OCI-LY3 (cell line): ENCODE results near the gene TBCCD1.

Experiments
- H2AFZ ChIP-seq: fragments of 200-600, 300-600 bp; shearing (Covaris generic); 2 replicates; pipeline ENCODE4 v1.6.0; 2014; ENCODE audit warnings: antibody characterized with exemption, low read depth, low read length
- H3K27ac ChIP-seq: fragments of 200-600, 300-600 bp; sonication (generic); 2 replicates; pipeline ENCODE4 v1.5.1; 2014; ENCODE audit warnings: mild to moderate bottlenecking, low read length, moderate library complexity, mixed read lengths
- H3K27me3 ChIP-seq: fragments of 200-600, 300-600 bp; sonication (generic); 2 replicates; pipeline ENCODE4 v1.6.1; 2014; ENCODE audit warnings: low read depth, low read length, mixed read lengths
- H3K36me3 ChIP-seq: fragments of 200-600, 300-600 bp; sonication (generic); replicated peaks from 2 replicates; pipeline ENCODE3; 2014; ENCODE audit warnings: low read depth, low read length, mixed read lengths
- H3K4me1 ChIP-seq: fragments of 300-600, 200-600 bp; sonication (generic); 2 replicates; pipeline ENCODE4 v1.6.1; 2014; ENCODE audit warnings: low read length, mixed read lengths
- H3K4me2 ChIP-seq: fragments of 200-600, 300-600 bp; sonication (generic); 2 replicates; pipeline ENCODE4 v1.6.1; 2014; ENCODE audit warnings: low read length, mixed read lengths
- H3K4me3 ChIP-seq: fragments of 300-600, 200-600 bp; sonication (generic); 2 replicates; pipeline ENCODE4 v1.5.1; 2014; ENCODE audit warnings: antibody characterized with exemption, mild to moderate bottlenecking, low read length, moderate library complexity
- H3K79me2 ChIP-seq: fragments of 300-600, 200-600 bp; shearing (Covaris generic); 2 replicates; pipeline ENCODE4 v1.6.1; 2014; ENCODE audit warnings: mild to moderate bottlenecking, low read length, mixed read lengths
- H3K9ac ChIP-seq: fragments of 300-600, 200-600 bp; shearing (Covaris generic); 2 replicates; pipeline ENCODE4 v1.6.0; 2014; ENCODE audit warnings: mild to moderate bottlenecking, low read length, moderate library complexity
- H3K9me3 ChIP-seq: fragments of 200-600, 300-600 bp; shearing (Covaris generic); 2 replicates; pipeline ENCODE4 v1.6.1; 2014; ENCODE audit warnings: low read length, mixed read lengths; ENCODE audit not compliant: insufficient read depth
- H4K20me1 ChIP-seq: fragments of 200-600, 300-600 bp; sonication (generic); 2 replicates; pipeline ENCODE4 v1.6.1; 2016; ENCODE audit warnings: low read length, mixed read lengths; ENCODE audit not compliant: insufficient read depth
- EZH2phosphoT487 ChIP-seq: fragments of 200-600 bp; shearing (Covaris generic); IDR thresholded peaks from 2 replicates; pipeline ENCODE4 v1.6.1; 2018; ENCODE audit warnings: antibody characterized with exemption, mixed run types, low read depth
- TF ChIP-seq, protein P1 (sequence below): fragments of 200-600, 300-600 bp; sonication (generic); IDR thresholded peaks from 2 replicates; pipeline ENCODE4 v1.5.1; 2014; ENCODE audit warnings: antibody characterized with exemption, low read length, low read depth

Gene TBCCD1

DNA sequence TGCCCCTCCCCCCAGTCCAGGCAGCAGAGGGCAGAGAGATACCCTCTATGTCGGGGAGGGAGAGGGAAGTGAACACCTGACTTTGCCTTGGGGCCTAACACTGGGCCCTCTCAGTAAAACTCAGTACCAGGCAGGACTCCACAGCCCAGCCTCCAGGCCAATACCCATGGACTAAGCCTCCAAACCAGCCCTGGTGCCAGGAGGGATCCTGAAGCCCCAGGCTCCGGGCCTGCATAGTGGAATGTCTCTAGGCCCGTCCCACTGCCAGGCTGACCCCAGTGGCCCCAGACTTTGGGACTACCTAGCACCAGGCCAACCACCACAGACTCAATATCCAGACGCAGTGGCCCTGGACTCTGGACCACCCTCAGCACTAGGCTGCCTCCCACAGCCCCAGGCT lies 69.5 kb downstream of the TBCCD1 start:
- Histone ChIP-seq H4K20me1 (no peaks in the 10 kb centered on the region), H3K9me3 (no peaks in the 10 kb centered on the region), H3K79me2 (no peaks in the 10 kb centered on the region), H3K36me3 (no peaks in the 10 kb centered on the region), H3K27me3 (no peaks in the 10 kb centered on the region), H3K4me3 (no peak overlapping the region), H2AFZ (no peak overlapping the region), H3K4me1 (peaks cover 13% of the 10 kb centered on the region), H3K4me2 (no peak overlapping the region), H3K9ac (no peak overlapping the region), H3K27ac (no peak overlapping the region)
- TF ChIP-seq, protein P1, sequence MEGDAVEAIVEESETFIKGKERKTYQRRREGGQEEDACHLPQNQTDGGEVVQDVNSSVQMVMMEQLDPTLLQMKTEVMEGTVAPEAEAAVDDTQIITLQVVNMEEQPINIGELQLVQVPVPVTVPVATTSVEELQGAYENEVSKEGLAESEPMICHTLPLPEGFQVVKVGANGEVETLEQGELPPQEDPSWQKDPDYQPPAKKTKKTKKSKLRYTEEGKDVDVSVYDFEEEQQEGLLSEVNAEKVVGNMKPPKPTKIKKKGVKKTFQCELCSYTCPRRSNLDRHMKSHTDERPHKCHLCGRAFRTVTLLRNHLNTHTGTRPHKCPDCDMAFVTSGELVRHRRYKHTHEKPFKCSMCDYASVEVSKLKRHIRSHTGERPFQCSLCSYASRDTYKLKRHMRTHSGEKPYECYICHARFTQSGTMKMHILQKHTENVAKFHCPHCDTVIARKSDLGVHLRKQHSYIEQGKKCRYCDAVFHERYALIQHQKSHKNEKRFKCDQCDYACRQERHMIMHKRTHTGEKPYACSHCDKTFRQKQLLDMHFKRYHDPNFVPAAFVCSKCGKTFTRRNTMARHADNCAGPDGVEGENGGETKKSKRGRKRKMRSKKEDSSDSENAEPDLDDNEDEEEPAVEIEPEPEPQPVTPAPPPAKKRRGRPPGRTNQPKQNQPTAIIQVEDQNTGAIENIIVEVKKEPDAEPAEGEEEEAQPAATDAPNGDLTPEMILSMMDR: no peak
- no peak for TF ChIP-seq EZH2phosphoT487

DNA sequence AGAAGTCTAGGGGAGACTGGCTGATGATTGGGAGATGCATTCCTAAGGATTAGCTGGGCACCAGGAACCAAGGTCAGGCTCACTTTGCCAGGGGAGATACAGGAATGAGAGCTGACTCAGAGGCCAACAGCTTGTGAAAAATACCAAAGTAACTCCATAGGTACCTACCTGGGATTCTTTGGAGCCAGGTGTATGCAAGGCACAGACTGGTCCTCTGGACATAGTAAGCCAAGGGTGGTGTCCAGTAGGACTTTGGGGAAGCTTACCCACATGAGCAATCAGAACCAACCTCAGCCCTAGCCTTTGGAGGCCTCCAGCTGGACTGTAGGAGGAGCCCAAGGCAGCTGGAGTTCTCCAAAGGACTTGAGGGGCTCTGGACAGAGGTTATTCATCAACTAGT lies 70.5 kb downstream of the TBCCD1 start:
- Histone ChIP-seq H3K4me3 (no peak overlapping the region), H3K36me3 (no peaks in the 10 kb centered on the region), H3K9ac (no peak overlapping the region), H3K27me3 (no peaks in the 10 kb centered on the region), H4K20me1 (no peaks in the 10 kb centered on the region), H3K79me2 (no peaks in the 10 kb centered on the region), H3K4me1 (peaks cover 13% of the 10 kb centered on the region), H3K27ac (no peak overlapping the region), H3K9me3 (no peaks in the 10 kb centered on the region), H2AFZ (no peak overlapping the region), H3K4me2 (no peak overlapping the region)
- TF ChIP-seq, protein P1: no peak
- TF ChIP-seq EZH2phosphoT487: no peak
